SK-MEL-5 (cell line): ENCODE data around the gene EFCAB6. TPM values are rescaled to one million over a fixed set of nuclear protein-coding genes. Genes with fewer than 3 reads are reported as not detected.

Experiments used
- DNase-seq: peaks from one replicate; pipeline ENCODE4 v3.0.0-alpha.2; 2016; ENCODE audit warnings: low read depth, low spot score
- in situ Hi-C: cut with HindIII; loops from 2 replicates; pipeline ENCODE4 v1.10.0; 2016; ENCODE audit warnings: low sequenced_read_pairs, high pct_unique_total_duplicates, low pct_unique_long_range_greater_than_20kb
- total RNA-seq: library from RNA; depleted of rRNA; stranded (reverse); fragments of >200 nt; shearing (Covaris generic); gene quantifications from 2 replicates; pipeline ENCODE4 v1.2.3, GENCODE V29; 2014

The EFCAB6 gene
- total RNA-seq, 1 experiment from 2014 or later: 0.55 TPM

- in situ Hi-C loops: no loop called here
These were observed 25.6 kb upstream of the EFCAB6 start for GRCh38 chr22:43837666-43838065.

DNA sequence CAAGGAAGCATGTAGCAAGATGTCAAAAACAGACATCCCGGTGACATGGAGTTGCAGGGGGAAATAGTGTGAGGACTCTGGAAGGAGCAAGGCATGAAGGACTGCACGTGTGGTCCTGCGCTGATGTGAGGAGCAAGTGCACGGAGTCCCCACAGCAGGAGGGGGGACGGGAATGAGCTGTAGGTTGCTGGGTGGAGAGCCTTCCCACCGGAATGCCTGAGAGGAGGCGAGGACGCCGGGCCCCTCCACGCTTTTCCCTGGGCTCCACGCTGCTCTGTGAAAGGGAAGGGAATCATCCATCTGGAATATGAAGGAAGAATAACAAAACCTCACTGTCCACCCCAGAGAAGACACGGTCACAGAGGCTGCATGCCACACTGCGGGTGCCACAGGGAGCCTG is 23.6 kb upstream of the EFCAB6 start:
- in situ Hi-C loops: no loop called here
- DNase-seq: no peak

More at GRCh38 chr22:43837666-43838065, 25.6 kb upstream of the EFCAB6 start:
- DNase-seq: no peak

GRCh38 chr22:43835166-43835565 is 23.1 kb upstream of the EFCAB6 start:
- no peak for DNase-seq
- in situ Hi-C loops: no loop called here

- DNase-seq: no peak
- in situ Hi-C loops: no loop called here
These were observed 21.5 kb upstream of the EFCAB6 start for GRCh38 chr22:43833286-43834240.

- in situ Hi-C loops: no loop called here
- no peak for DNase-seq
These were observed 20.5 kb upstream of the EFCAB6 start for GRCh38 chr22:43832393-43833265.

DNA sequence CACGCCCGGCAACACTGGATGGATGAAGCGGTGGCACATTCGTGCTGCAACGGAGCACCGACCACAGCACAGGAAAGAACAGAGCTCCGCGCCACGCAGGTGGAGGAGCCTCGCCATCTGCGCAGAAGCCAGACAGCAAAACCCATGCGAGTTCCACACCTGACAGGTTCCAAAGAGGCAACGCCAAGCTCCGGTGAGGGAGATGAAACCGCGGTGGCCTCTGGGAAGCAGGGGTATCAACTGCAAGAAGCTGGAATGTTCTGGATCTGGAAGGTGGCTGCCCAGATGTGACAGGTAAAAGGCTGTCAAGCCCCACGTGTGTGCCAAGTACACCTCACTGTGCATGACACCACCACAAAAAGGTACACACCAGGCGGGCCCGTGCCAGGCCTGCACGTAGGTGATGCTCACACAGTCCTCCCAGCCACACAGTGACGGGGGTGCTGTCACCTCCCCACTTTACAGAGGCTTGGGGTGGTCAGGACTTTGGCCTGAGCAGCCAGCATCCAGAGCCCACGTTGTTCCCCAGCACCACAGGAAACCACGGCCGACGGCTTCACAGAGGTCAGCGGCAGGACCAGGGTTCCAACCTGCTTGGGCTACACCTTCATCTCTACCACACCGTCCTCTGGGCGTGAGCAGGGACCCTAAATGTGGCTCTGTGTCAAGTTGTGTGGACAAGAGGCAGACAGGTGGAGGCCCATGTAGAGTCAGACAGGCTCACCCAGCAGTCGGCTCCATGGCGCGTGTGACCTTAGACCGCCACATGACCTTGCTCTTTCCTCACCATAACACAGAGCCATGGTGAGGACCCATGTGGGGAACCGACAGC is 19.7 kb upstream of the EFCAB6 start:
- in situ Hi-C loops: no loop called here
- no peak for DNase-seq

DNA sequence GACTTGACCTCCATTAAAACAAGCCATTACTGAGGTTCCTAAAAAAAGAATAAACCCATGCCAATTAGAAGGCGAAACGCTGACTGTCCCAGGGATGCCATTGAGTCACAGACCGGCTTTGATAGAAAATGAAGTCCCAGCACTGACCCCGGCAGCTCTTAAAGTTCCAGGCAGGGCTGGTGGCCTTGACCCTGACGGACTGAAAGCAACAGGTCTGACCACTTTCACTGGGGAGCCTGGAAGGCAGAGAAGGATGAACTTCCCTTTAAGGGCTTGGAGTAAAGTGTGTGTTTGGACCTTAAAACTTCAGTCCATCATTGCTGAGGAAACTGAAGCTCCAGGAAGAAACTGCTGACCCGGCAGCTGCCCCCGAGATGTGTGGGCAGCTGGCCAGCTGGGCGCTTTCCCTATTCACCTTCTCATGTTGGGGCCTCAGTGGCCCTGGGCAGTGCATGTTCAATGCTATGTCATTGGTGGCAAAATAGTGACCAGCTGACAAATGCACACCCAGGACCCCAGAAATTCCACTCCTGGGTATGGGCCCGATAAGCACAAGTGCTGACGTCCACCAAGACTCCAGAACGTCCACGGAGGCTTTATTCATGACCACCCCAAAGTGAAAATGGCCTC is 18.9 kb upstream of the EFCAB6 start:
- DNase-seq: no peak

DNA sequence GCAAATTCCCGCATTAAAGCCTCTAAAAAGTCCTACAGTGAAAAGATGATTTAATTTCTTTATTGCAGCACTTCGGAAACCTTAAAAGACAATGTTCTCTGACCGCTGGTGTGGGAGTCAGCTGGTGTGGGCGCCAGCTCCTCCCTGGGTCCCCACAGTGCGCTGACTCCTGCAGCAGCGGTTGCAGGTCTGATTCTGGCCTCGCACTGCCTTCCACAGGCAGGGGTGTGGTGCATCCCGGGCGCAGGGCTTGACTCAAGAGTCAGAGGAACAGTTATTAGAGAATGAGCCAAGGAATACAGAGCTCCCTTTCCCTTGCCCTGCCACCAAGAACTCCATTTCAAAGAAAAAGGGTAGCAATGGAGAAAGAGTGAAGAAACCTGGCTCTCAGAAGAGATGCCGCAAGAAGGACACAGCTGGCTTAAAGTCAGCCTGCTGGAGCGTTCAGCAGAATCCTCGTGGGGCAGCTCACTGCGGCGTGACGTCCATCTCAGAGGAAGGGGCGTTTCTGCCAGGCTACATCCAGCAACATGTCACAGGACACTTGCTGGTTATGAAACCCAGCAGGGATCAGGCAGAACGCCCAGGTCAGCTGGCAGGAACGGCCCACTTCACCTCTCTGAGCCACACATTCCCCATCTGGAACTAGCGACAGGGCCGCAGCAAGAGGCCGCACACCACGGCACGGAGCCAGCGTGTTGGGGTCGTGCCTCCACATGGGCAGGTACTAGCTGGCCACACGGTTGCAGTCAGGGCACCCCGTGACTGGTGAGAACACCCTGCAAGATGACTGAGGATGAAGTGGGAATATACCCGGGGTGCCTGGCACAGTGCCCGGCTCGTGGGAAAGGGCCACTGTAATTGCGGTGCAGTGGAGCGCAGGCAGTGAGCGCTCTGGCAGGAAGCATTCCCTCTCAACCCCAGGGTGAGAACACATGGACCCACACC is 18.1 kb upstream of the EFCAB6 start:
- in situ Hi-C loops: no loop called here

More for the DNA sequence above, 18.9 kb upstream of the EFCAB6 start:
- in situ Hi-C loops: no loop called here

DNA sequence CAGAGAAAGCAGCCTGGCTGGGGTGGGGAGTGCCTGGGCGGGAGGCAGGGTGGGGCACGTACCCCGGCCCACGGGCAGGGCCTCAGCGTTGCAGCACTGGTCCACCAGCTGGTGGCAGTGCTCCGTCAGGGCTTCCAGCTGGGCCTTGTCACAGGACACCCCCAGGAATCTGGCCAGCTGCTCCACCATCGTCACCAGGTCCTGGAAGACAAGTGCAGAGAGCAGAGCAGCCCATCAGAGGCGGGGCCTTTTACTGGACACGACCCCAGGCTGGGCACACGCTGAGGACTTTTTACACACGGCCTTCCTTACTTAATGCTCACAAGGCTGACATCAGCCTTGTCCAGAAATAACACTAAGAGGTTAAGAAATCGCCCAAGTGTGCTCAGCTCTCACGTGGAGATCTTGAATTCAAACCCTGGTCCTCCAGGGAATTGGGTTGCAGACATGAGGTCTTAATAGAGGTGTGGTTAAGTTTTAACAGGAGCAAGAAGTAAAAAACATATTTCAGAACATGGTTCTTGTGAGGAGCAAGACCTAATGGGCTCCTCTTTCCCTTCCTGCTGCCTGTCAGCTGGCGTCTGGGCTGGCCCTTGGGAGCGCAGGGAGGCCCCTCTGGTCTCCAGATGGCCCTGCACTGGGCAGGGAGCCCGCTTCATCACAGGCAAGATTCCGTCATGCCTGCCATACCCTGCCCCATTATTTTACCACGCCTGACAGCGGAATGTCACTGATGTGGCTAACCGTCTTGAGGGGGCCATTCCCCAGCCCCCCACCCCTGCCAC is 17.1 kb upstream of the EFCAB6 start:
- in situ Hi-C loops: no loop called here
- peak; percentile 22 for DNase-seq

More for the DNA sequence above, 18.1 kb upstream of the EFCAB6 start:
- no peak for DNase-seq

- no peak for DNase-seq
- in situ Hi-C loops: no loop called here
These were observed 16.6 kb upstream of the EFCAB6 start for GRCh38 chr22:43828725-43828997.

DNA sequence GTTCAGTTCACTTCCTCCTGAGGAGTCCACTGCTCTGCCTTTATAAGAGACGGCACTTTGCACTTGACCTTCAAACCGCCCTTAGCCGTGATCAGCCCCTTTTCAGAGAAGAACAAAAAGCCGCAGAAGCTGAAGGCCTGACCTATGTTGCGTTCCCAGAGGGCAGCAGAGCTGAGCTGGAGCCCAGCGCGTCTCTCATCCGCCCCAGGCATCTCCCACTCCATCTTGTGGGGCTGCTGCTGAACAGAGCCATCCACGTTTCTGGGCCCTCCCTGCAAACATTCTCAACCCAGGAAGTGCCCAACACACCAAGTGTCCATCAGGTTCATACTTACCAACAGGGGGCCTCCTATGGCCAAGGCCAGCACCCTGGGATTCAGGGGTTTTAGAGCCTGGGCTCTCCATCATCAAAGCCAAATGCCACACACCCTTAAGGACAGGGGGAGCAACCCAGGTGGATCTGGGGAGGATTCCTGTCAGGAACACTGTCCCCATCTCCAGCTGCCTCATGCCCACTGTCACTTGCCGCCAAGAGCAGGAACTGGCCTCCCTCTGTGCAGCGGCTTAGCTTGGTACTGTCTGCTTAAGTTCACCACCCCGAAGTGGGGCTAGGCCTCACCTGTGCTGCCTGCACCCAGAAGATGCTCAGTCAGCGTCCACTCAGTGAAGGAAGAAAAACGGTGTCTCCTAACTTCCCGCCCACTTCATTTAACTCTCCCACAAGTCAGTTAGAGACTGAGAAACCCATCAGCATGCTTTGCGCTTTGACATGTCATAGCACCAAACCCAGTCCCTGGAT is 16.0 kb upstream of the EFCAB6 start:
- in situ Hi-C loops: no loop called here

GRCh38 chr22:43827003-43827735 is 15.1 kb upstream of the EFCAB6 start:
- in situ Hi-C loops: no loop called here
- no peak for DNase-seq

More for the DNA sequence above, 16.0 kb upstream of the EFCAB6 start:
- peak; percentile 34 for DNase-seq

DNA sequence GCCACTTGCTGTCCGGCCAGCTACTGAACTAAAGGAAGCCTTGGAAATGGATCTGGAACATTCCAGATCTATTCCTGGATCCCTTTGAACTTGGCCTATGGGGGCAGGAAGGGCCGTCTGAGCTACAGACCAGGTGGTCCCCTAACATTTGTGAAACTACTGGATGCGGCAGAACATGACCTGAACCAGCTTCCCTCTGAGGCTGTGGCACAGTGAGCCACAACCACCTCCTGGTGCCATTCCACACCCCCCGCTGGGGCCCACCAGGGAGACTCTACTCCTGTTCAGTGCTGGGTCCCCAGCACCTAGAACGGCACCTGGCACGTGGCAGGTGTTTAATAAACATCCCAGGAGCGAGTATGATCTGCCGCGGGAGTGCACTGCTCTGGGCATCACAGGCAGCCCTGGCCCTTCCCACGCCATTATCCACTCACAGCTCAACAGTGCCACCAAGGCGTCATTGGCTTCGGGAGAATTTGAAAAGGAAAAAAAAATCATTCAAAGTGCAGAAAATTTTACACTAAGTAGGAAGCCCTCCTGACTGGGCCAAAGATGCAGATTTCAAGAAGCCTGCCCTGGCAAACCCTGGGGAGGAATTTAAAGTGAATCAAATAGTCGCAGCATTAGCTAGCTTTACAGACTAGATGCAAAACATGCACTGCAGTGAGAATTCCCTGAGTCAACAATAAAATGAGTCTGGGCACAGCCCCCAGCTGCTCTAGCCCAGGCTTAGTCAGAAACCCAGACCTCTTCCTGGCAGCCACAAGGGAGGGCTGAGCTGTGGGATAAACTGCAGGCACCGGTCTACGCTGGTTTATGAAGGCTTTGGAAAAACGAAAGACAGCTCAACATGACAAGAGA is 14.3 kb upstream of the EFCAB6 start:
- in situ Hi-C loops: no loop called here
- DNase-seq: peak; percentile 42
